ENCODE results near the gene EXTL1. TPM values are rescaled to one million over a fixed set of nuclear protein-coding genes. Genes with fewer than 3 reads are reported as not detected.

EXTL1 gene
- total and polyA plus RNA-seq, 10 of the 15 experiments (the other 5 are each of a cell fraction or from before 2014, with no cell fraction given): not detected

DNA sequence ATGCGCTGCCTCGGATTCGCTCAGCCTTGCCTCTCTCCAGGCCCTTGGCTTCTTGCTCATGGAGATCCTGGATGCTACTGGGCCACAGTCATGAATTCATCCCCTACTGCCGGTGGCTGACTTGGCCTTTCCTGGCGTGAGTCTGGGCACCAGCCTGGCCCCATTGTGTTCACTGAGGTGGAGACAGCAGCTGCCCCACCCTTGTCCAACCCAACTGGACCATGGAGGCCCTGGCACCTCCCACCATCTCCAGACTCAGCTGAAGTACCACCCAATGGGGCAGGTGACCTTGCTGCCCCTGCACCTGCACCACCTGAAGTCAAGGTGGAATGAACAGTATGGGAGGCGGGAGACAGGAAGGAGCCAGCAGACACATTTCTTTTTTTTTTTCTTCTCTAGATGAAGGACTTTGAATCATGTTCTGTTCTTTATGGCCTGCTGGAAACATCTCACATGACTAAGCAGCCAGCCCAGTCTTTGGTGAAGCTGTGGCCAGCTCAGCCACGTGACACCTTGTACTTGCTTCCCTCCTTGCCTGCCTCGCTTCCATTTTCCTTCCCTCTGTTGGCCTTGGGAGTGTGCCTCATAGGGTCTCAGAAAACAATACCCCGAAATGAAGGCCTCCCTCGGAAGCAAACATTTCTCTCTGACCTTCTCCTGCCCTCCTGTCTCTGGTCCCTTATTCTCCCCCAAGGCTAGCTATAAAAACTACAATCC lies 28.1 kb downstream of the EXTL1 start:
- POLR2A ChIA-PET: no interaction called here
- intact Hi-C loops (cut with micrococcal nuclease; ENCODE audit: unreplicated experiment) (no loop called here), in situ Hi-C loops (cut with MboI) (loop anchor here (5.0 kb wide), 1 partner anchor 93 kb away; no protein-coding TSS in a partner anchor)
- 39% methylated on average over 10 of the region's 10 CpGs for WGBS (ENCODE audit: insufficient coverage, insufficient replicate concordance, low lambda C conversion rate, missing lambda C conversion rate)
- ATAC-seq (no peak), FAIRE-seq (no peak), DNase-seq (ENCODE audit: low read depth, low spot score) (no peak)
- CTCF ChIA-PET: interaction anchor here (0.6 kb wide), 1 partner anchor 94 kb away, joined by 3 read pairs; no protein-coding TSS in a partner anchor
- Histone ChIP-seq H2AFZ (ENCODE audit: control insufficient read depth, low read depth, low read length) (no peak overlapping the region), H3K9ac (ENCODE audit: control insufficient read depth, insufficient read depth, low read length) (no peak overlapping the region), H4K20me1 (ENCODE audit: control insufficient read depth, insufficient read depth) (no peaks in the 10 kb centered on the region), H3K4me1 (ENCODE audit: control insufficient read depth, insufficient read depth, low read length) (no peaks in the 10 kb centered on the region), H3K36me3 (ENCODE audit: control insufficient read depth in 2 of 2, insufficient read depth in 2 of 2, low read length in 1 of 2) (no peaks in the 10 kb centered on the region), H3K79me2 (ENCODE audit: control insufficient read depth, insufficient read depth, low read length) (no peaks in the 10 kb centered on the region), H3K4me2 (ENCODE audit: control insufficient read depth, insufficient read depth) (no peak overlapping the region), H3K4me3 (no peak overlapping the region), H3K27ac (ENCODE audit: control insufficient read depth, insufficient read depth) (no peak overlapping the region), H3K27me3 (replicated peaks in 1 of 2; ENCODE audit: control insufficient read depth in 2 of 2, insufficient read depth in 2 of 2, low read length in 1 of 2) (peaks cover 10 to 19% of the 10 kb centered on the region in 2 experiments), H3K9me3 (replicated peaks; ENCODE audit: control insufficient read depth, insufficient read depth, low read length) (no peaks in the 10 kb centered on the region)
- no TSS peak for BruUV-seq (replicated peaks)
- TF ChIP-seq SIX5 (IDR thresholded peaks at IDR 0.05; ENCODE audit: low read depth, low read length, severe bottlenecking) (no peak), HDAC2 (IDR thresholded peaks at IDR 0.05) (no peak), CEBPB (IDR thresholded peaks at IDR 0.05; ENCODE audit: borderline replicate concordance in 1 of 2, low read depth in 2 of 2, low read length in 2 of 2) (no peak), SMARCA5 (IDR thresholded peaks at IDR 0.05) (no peak), CHD2 (IDR thresholded peaks at IDR 0.05; ENCODE audit: borderline replicate concordance, low read depth, low read length) (no peak)
- TF ChIP-seq, protein P1, sequence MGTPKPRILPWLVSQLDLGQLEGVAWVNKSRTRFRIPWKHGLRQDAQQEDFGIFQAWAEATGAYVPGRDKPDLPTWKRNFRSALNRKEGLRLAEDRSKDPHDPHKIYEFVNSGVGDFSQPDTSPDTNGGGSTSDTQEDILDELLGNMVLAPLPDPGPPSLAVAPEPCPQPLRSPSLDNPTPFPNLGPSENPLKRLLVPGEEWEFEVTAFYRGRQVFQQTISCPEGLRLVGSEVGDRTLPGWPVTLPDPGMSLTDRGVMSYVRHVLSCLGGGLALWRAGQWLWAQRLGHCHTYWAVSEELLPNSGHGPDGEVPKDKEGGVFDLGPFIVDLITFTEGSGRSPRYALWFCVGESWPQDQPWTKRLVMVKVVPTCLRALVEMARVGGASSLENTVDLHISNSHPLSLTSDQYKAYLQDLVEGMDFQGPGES (IDR thresholded peaks at IDR 0.05): no peak
- TF ChIP-seq, protein P2, sequence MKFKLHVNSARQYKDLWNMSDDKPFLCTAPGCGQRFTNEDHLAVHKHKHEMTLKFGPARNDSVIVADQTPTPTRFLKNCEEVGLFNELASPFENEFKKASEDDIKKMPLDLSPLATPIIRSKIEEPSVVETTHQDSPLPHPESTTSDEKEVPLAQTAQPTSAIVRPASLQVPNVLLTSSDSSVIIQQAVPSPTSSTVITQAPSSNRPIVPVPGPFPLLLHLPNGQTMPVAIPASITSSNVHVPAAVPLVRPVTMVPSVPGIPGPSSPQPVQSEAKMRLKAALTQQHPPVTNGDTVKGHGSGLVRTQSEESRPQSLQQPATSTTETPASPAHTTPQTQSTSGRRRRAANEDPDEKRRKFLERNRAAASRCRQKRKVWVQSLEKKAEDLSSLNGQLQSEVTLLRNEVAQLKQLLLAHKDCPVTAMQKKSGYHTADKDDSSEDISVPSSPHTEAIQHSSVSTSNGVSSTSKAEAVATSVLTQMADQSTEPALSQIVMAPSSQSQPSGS (IDR thresholded peaks at IDR 0.05; ENCODE audit: low read length): no peak
- RAD21 ChIA-PET (ENCODE audit: unreplicated experiment): no interaction called here
- SMC1A ChIA-PET (ENCODE audit: uncharacterized antibody, unreplicated experiment): no interaction called here

All from GM12878 (cell line).